ENCODE results near the gene LHX2. TPM values are rescaled to one million over a fixed set of nuclear protein-coding genes. Genes with fewer than 3 reads are reported as not detected.
"Not testable (repeated sequence)": the region's sequence is repeated elsewhere in the genome, so short reads cannot be mapped to it uniquely, and the experiment has no call there.

The LHX2 gene, protein sequence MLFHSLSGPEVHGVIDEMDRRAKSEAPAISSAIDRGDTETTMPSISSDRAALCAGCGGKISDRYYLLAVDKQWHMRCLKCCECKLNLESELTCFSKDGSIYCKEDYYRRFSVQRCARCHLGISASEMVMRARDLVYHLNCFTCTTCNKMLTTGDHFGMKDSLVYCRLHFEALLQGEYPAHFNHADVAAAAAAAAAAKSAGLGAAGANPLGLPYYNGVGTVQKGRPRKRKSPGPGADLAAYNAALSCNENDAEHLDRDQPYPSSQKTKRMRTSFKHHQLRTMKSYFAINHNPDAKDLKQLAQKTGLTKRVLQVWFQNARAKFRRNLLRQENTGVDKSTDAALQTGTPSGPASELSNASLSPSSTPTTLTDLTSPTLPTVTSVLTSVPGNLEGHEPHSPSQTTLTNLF
- 1 to 10 TPM in 8 of 10 donors, under 1 TPM in 2; 0.88 to 9.3 (median 1.8) TPM for polyA plus RNA-seq (ENCODE audit: insufficient read length in 10 of 10)
- long read RNA-seq, donor 1: 0 reads
- long read RNA-seq, donor 2: 0 reads
- long read RNA-seq, donor 3: 0 reads
- long read RNA-seq, donor 4: 0 reads
- long read RNA-seq, donor 5: 0 reads
- long read RNA-seq, donor 6: 0 reads
- long read RNA-seq, donor 7, partial matches to known transcripts: 0 of 1 reads
- long read RNA-seq, donor 7, other reads (novel, unspliced or antisense): 0 of 1 reads
- long read RNA-seq, donor 8: 0 reads
- long read RNA-seq, donor 9: 0 reads

- peak; percentile 77 to 90 (median 81) for DNase-seq
Measured at GRCh38 chr9:124011460-124012301, at the start of gene LHX2. TSS of gene LHX2 (plus strand) at chr9:124011768. CDS start at chr9:124012349, 581 bp downstream.

- no peak for DNase-seq
Measured at GRCh38 chr9:123964761-123965160, 46.8 kb upstream of the LHX2 start.

- DNase-seq: no peak
Measured at GRCh38 chr9:123965801-123966686, 45.5 kb upstream of the LHX2 start.

- no peak for DNase-seq
Measured at GRCh38 chr9:123967323-123967722, 44.2 kb upstream of the LHX2 start.

DNA sequence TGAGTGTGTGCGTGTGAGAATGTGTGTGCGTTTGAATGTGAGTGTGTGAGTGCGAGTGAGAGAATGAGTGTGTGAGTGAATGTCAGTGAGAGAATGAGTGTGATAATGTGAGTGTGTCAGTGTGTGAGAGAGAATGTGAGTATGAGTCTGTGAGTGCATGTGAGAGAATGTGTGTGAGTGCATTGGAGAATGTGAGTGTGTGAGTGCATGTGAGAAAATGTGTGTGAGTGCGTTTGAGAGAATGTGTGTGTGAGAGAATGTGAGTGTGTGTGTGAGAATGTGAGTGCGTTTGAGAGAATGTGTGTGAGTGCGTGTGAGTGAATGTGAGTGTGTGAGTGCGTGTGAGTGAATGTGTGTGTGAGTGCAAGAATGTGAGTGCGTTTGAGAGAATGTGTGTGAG is 39.0 kb upstream of the LHX2 start:
- no peak for DNase-seq

DNA sequence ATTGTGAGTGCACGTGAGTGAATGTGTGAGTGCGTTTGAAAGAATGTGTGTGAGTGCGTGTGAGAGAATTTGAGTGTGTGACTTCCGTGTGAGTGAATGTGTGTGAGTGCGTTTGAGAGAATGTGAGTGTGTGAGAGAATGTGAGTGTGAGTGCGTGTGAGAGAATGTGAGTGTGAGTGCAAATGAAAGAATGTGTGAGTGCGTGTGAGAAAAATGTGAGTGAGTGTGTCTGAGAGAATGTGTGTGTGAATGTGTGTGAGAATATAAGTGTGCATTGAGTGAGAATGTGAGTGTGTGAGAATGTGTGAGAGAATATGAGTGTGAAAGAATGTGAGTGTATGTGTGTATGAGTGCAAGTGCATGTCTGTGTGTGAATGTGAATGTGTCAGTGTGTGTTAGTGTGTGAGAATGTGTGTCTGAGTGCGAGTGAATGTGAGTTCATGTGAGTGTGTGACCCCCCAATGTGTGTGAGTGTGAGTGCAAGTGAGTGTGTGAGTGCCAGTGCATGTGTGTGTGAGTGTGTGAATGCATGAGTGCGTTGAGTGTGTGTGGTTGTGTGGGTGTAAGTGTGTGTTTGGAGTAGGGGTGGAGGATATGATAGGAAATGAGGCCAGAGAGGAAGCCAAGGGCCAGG is 37.9 kb upstream of the LHX2 start:
- DNase-seq: no peak

- DNase-seq: no peak
Measured at GRCh38 chr9:123974471-123974870, 37.1 kb upstream of the LHX2 start.

DNA sequence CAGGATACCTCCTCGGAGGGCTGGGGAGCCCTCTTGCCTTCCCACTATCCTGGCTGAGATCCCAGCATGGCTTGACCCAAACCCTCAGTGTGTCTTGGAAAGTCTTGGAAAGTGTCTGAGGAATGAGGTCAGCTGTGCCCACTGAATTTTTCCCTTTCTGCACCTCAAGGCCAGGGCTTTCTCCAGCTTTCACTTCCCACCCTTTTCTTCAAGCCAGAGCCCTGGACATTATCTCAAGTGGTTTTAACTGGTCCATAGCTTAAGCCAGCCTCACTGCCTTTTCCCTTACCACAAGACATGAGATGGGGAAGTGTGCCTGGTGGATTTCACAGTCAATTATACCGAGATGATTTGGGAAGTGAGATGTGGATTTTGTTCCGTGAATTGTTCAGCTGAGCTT is 35.7 kb upstream of the LHX2 start:
- DNase-seq: no peak

DNA sequence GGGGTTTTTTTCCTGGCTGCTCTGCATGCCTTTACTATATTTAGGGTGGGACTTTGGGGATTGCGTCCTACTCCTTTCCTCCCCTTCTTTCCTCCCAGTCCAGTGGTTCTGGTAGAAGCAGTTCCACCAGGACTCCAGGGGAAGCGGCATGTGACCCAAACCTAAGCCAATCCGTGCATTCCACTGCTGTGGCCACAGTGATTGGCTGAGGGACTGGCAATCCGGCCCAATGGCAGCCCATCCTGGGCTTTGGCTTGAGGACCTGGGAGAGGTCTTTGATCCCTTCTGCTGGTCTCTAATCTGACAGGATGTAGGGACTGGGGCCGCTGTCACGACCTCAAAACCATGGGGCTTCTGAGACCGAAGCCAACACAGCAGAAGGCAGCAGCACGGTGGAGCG is 35.0 kb upstream of the LHX2 start:
- not testable (repeated sequence) for DNase-seq

- DNase-seq: no peak
Measured at GRCh38 chr9:123978981-123979380, 32.6 kb upstream of the LHX2 start.

GRCh38 chr9:123982535-123982934 is 29.0 kb upstream of the LHX2 start:
- no peak for DNase-seq

DNA sequence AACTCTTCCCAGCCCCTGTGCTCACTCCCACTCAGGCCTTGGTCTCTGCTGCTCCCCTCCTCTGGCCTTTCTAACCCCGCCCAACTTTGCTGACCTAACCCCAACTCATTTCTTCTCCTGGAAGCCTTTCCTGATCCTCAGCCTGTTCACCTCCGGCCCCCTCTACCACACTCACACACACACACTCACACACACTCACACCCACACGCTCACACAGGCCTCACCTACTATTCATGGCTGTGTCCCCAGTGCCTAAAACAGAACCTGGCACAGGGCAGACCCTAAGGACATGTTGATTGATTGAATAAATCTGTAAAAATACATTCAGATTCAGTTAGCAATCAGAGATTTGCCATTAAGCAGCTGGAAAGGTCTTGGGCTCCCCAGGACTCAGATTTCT is 28.5 kb upstream of the LHX2 start:
- no peak for DNase-seq

DNA sequence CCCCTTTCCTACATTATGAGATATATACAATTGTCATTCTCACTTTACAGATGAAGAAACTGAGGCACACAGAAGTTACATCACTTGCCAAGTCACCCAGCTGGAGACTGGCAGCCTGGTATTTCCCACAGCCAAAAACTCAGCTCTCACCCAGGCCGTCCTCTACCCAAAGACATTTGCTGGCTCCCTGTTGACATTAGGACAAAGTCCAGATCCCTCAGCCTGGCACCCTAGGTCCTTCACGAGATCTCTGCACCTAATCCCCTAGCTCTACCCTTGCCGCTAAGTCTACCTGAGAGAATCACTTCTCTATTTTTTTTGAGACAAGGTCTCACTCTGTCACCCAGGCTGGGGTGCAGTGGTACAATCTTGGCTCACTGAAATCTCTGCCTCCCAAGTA is 26.8 kb upstream of the LHX2 start:
- DNase-seq: no peak

- no peak for DNase-seq
Measured at GRCh38 chr9:123985869-123986268, 25.7 kb upstream of the LHX2 start.

DNA sequence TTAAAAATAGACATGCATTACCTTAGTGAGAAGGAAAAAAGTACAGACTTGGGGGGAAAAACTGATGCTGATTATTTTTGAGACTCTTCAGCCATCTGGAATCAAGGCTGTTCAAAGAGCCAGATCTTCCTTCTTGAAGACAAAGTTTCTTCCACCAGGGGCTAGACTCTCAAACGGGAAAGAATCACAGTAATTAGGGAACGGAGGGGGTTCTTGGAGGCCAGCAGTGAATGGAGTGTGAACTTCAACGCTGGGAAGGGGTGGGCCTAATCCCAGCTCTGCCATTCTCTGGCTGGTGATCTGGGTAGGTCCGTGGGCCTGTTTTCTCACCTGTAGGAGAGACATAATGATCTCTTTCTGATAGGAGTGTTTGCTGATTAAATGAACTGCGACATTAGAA is 21.1 kb upstream of the LHX2 start:
- no peak for DNase-seq

GRCh38 chr9:123992679-123993078 is 18.9 kb upstream of the LHX2 start:
- not testable (repeated sequence) for DNase-seq

- DNase-seq: peak in 1 of 3 donors; percentile 69
Measured at GRCh38 chr9:123996731-123997421, 14.7 kb upstream of the LHX2 start.

DNA sequence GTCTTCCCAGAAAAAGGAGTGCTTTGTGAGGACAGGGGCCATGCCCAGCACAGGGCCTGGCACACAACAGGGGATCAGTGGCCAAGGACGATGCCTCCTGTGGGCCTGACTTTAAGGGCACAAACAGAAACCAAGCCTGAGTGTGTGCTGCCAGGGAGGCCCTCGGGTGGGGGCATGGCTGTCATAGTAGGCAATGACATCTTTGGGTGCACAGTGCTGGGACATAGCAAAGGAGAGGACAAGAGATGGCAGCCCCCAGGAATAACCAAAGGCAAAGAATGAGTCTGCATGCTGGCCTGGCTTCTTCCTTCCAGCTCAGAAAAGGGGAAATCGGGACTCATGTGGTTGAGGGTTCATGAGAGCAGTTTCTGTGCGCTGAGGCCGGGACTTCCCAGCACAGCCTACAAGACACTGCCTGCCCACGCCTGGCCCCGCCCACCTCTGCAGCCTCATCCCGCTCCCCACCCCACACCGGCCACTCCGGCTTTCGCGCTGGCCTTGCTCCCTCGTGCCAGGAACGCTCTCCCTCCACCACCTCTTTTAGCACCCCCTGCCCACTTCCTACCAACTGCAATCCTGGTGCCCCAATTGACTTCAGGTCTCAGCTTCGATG is 13.8 kb upstream of the LHX2 start:
- peak in 1 of 3 donors; percentile 58 for DNase-seq

DNA sequence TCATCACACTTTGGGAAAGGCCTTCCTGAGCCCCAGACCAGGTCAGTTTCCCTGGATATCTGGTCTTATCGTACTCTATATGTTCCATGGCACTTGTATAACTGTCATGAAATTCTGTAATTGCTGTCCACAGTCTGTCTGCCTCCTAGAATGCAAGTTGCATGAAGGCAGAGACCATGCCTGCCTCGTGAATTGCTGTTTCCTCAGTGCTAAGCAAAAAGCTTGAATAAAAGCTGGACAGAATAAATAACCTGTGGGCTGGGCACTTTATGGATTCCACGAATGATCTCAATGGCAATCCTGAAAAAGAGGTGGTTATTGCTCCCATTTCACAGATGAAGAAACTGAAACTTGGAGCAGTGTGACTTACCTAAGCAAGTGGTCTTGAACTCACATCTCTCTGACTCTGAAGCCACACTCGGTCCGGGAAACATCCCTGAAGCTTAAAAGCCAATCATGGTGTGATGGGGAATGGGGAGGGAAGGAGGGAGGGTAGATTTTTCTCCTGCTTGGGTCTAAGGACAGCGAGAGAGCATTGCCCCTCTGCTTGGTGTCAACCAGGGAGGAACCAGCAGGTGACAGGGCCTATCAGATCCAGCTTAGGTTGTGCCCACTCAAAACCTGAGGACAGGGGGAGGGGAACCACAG is 13.2 kb upstream of the LHX2 start:
- peak in 1 of 3 donors; percentile 9 for DNase-seq
